H9 (cell line): Measurements from ENCODE around the gene RFNG. TPM values are rescaled to one million over a fixed set of nuclear protein-coding genes. Genes with fewer than 3 reads are reported as not detected.

ENCODE experiments used
- DNase-seq: peaks from one replicate; pipeline ENCODE4 v3.0.0-alpha.2; 2017
- H2AFZ ChIP-seq: one replicate; pipeline ENCODE4 v1.6.1; 2013; ENCODE audit warnings: mild to moderate bottlenecking, low read length, control low read depth, moderate library complexity
- H2AK5ac ChIP-seq: 2 replicates; pipeline ENCODE4 v1.6.1; 2013; ENCODE audit warnings: low read length, control low read depth, mixed read lengths; ENCODE audit not compliant: insufficient read length
- H2BK120ac ChIP-seq: one replicate; pipeline ENCODE4 v1.6.1; 2013; ENCODE audit warnings: low read depth, mild to moderate bottlenecking, low read length, control low read depth, inconsistent platforms; ENCODE audit not compliant: poor library complexity, severe bottlenecking
- H2BK12ac ChIP-seq: 2 replicates; pipeline ENCODE4 v1.6.1; 2013; ENCODE audit warnings: low read length, control low read depth, mixed read lengths, low read depth; ENCODE audit not compliant: insufficient read length
- H2BK15ac ChIP-seq: 2 replicates; pipeline ENCODE4 v1.6.1; 2013; ENCODE audit warnings: low read depth, low read length, control low read depth
- H2BK20ac ChIP-seq: one replicate; pipeline ENCODE4 v1.6.1; 2013; ENCODE audit warnings: low read depth, mild to moderate bottlenecking, low read length, control low read depth, inconsistent platforms; ENCODE audit not compliant: poor library complexity, severe bottlenecking
- H2BK5ac ChIP-seq: 2 replicates; pipeline ENCODE4 v1.6.1; 2013; ENCODE audit warnings: low read length, control low read depth, mixed read lengths; ENCODE audit not compliant: insufficient read length
- H3K14ac ChIP-seq: 2 replicates; pipeline ENCODE4 v1.6.1; 2013; ENCODE audit warnings: low read length, control low read depth; ENCODE audit not compliant: insufficient read depth
- H3K18ac ChIP-seq: 2 replicates; pipeline ENCODE4 v1.6.1; 2013; ENCODE audit warnings: low read depth, mild to moderate bottlenecking, mixed read lengths, low read length, control low read depth; ENCODE audit not compliant: insufficient read length
- H3K23ac ChIP-seq: 2 replicates; pipeline ENCODE4 v1.6.1; 2013; ENCODE audit warnings: low read length, control low read depth, mixed read lengths, low read depth; ENCODE audit not compliant: insufficient read length
- H3K23me2 ChIP-seq: 2 replicates; pipeline ENCODE4 v1.6.1; 2013; ENCODE audit warnings: low read depth, mild to moderate bottlenecking, mixed read lengths, low read length, control low read depth; ENCODE audit not compliant: insufficient read length, poor library complexity, severe bottlenecking
- H3K27ac ChIP-seq: 2 replicates; pipeline ENCODE4 v1.5.1; 2013; ENCODE audit warnings: low read length, control low read depth, mixed read lengths, low read depth; ENCODE audit not compliant: insufficient read length
- H3K27me3 ChIP-seq: 2 replicates; pipeline ENCODE4 v1.6.1; 2013; ENCODE audit warnings: low read length, control low read depth, inconsistent platforms; ENCODE audit not compliant: insufficient read depth
- H3K4ac ChIP-seq: 2 replicates; pipeline ENCODE4 v1.6.1; 2013; ENCODE audit warnings: low read depth, mild to moderate bottlenecking, control low read depth, inconsistent platforms, low read length, moderate library complexity
- H3K4me1 ChIP-seq: 2 replicates; pipeline ENCODE4 v1.6.1; 2013; ENCODE audit warnings: low read length, control low read depth, inconsistent platforms; ENCODE audit not compliant: insufficient read depth
- H3K4me2 ChIP-seq: 2 replicates; pipeline ENCODE4 v1.6.1; 2013; ENCODE audit warnings: low read length, control low read depth, mixed read lengths; ENCODE audit not compliant: insufficient read length, insufficient read depth
- H3K56ac ChIP-seq: 2 replicates; pipeline ENCODE4 v1.6.1; 2013; ENCODE audit warnings: low read depth, mild to moderate bottlenecking, mixed read lengths, low read length, control low read depth; ENCODE audit not compliant: insufficient read length
- H3K79me1 ChIP-seq: 2 replicates; pipeline ENCODE4 v1.6.1; 2013; ENCODE audit warnings: low read depth, mild to moderate bottlenecking, moderate library complexity, low read length, control low read depth, inconsistent platforms; ENCODE audit not compliant: insufficient read depth, poor library complexity, severe bottlenecking
- H3K79me2 ChIP-seq: 2 replicates; pipeline ENCODE4 v1.6.1; 2013; ENCODE audit warnings: low read length, control low read depth, inconsistent platforms; ENCODE audit not compliant: insufficient read depth
- H3K9ac ChIP-seq: 2 replicates; pipeline ENCODE4 v1.6.1; 2013; ENCODE audit warnings: low read length, control low read depth, mixed read lengths; ENCODE audit not compliant: insufficient read length; ENCODE audit errors: extremely low read depth
- H3K9me3 ChIP-seq: one replicate; pipeline ENCODE4 v1.6.1; 2013; ENCODE audit warnings: low read depth, low read length, inconsistent platforms; ENCODE audit not compliant: control insufficient read depth
- H3T11ph ChIP-seq: one replicate; pipeline ENCODE4 v1.6.1; 2013; ENCODE audit warnings: mild to moderate bottlenecking, low read length, control low read depth, inconsistent platforms
- H4K20me1 ChIP-seq: one replicate; pipeline ENCODE4 v1.6.1; 2013; ENCODE audit not compliant: control insufficient read depth, insufficient read length, insufficient read depth
- H4K5ac ChIP-seq: 2 replicates; pipeline ENCODE4 v1.6.1; 2013; ENCODE audit warnings: low read depth, mild to moderate bottlenecking, mixed read lengths, low read length, control low read depth; ENCODE audit not compliant: insufficient read length
- H4K8ac ChIP-seq: replicated peaks from 2 replicates; pipeline ENCODE4 v1.6.1; 2013; ENCODE audit warnings: low read length, control low read depth, mixed read lengths, low read depth; ENCODE audit not compliant: insufficient read length
- H4K91ac ChIP-seq: 2 replicates; pipeline ENCODE4 v1.6.1; 2013; ENCODE audit warnings: low read depth, mild to moderate bottlenecking, moderate library complexity, mixed read lengths, low read length, control low read depth; ENCODE audit not compliant: insufficient read length
- H3K27ac Mint-ChIP-seq, 3 experiments: 2 replicates in 2 of 3; 3 replicates in 1 of 3; pipeline ENCODE4 v1.8.0; 2020 to 2021; ENCODE audit warnings: mixed read lengths in 3 of 3, mild to moderate bottlenecking in 1 of 3, moderate library complexity in 1 of 3
- H3K27me3 Mint-ChIP-seq: 2 replicates; pipeline ENCODE4 v1.8.0; 2021; ENCODE audit warnings: low read depth, mild to moderate bottlenecking, moderate library complexity, mixed read lengths
- H3K36me3 Mint-ChIP-seq, 3 experiments: 2 replicates in 2 of 3; 3 replicates in 1 of 3; pipeline ENCODE4 v1.8.0; 2020 to 2021; ENCODE audit warnings: low read depth in 3 of 3, mixed read lengths in 3 of 3; ENCODE audit not compliant: insufficient read depth in 1 of 3
- H3K4me1 Mint-ChIP-seq, 2 experiments: 2 replicates each; pipeline ENCODE4 v1.8.0; 2020; ENCODE audit warnings: mixed read lengths in 2 of 2
- H3K4me3 Mint-ChIP-seq, 2 experiments: 2 replicates in 1 of 2; 3 replicates in 1 of 2; pipeline ENCODE4 v1.8.0; 2020 to 2021; ENCODE audit warnings: mild to moderate bottlenecking in 2 of 2, mixed read lengths in 2 of 2, moderate library complexity in 1 of 2
- H3K9me3 Mint-ChIP-seq, 2 experiments: 2 replicates in 1 of 2; 3 replicates in 1 of 2; pipeline ENCODE4 v1.8.0; 2020; ENCODE audit warnings: mild to moderate bottlenecking in 2 of 2, mixed read lengths in 2 of 2, moderate library complexity in 1 of 2
- CTCF ChIP-seq: fragments of 200-600 bp; sonication (generic); conservative IDR thresholded peaks from 3 replicates; pipeline ENCODE4 v1.8.0; 2021; ENCODE audit warnings: antibody characterized with exemption, mild to moderate bottlenecking
- WGBS: extraction: QIAGEN DNeasy Blood & Tissue Kit; methylation state at CpG from one replicate; pipeline ENCODE4 v1.1.7; 2013; ENCODE audit warnings: missing lambda C conversion rate, low lambda C conversion rate, mixed read lengths; ENCODE audit not compliant: insufficient read length; ENCODE audit errors: extremely low coverage; 5-methylcytosine and 5-hydroxymethylcytosine counted together
- total RNA-seq: library from RNA; stranded (reverse); gene quantifications from 2 replicates; pipeline ENCODE4 v1.2.1, GENCODE V29; 2021

The RFNG gene
- total RNA-seq, 1 experiment from 2014 or later, result 34.0 TPM

GRCh38 chr17:82098169-82098938 lies 46.7 kb upstream of the RFNG start, which contains the start of gene FASN:
Gene FASN (minus strand): TSS chr17:82098236. CDS start chr17:82096445, 1,791 bp downstream.
- H4K5ac ChIP-seq, result no peak within 1 kb of the TSS
- peak; percentile 97 for DNase-seq
- no peak within 1 kb of the TSS for H2BK15ac ChIP-seq
- no peaks in the 10 kb centered on the region for H3K4me1 ChIP-seq
- TF ChIP-seq CTCF, result peak; percentile 55
- peaks cover 7% of the 10 kb centered on the region for H3K79me1 ChIP-seq
- H3K79me2 ChIP-seq, result peaks cover 20% of the 10 kb centered on the region; the same call in 1 of the 2 replicates
- peaks cover 14% of the 10 kb centered on the region for H3K23me2 ChIP-seq
- H3K23ac ChIP-seq, result no peak within 1 kb of the TSS
- peak within 1 kb of the TSS; percentile 74 to 82 for H3K4me3 Mint-ChIP-seq
- H3K27me3 Mint-ChIP-seq, result no peaks in the 10 kb centered on the region
- H3K27ac Mint-ChIP-seq, result no peak within 1 kb of the TSS
- H3K4ac ChIP-seq, result peak within 1 kb of the TSS; percentile 61
- peak within 1 kb of the TSS; percentile 73 for H3K4me2 ChIP-seq
- peaks cover 5 to 26% (median 25%) of the 10 kb centered on the region in 3 experiments; a peak in 6 of 7 replicates for H3K36me3 Mint-ChIP-seq
- H2BK12ac ChIP-seq, result no peak within 1 kb of the TSS
- H4K8ac ChIP-seq, result no peak within 1 kb of the TSS
- WGBS, result no CpG with 5 or more reads among the region's 124 CpGs
- H3K18ac ChIP-seq, result peak within 1 kb of the TSS; percentile 94
- no peaks in the 10 kb centered on the region for H3K27me3 ChIP-seq
- H4K20me1 ChIP-seq, result no peaks in the 10 kb centered on the region
- no peak within 1 kb of the TSS for H3K27ac ChIP-seq
- H2AFZ ChIP-seq, result no peak within 1 kb of the TSS
- H2BK120ac ChIP-seq, result peak within 1 kb of the TSS; percentile 94
- no peaks in the 10 kb centered on the region for H3K9me3 Mint-ChIP-seq
- H2BK5ac ChIP-seq, result no peak within 1 kb of the TSS
- H3K4me1 Mint-ChIP-seq, result peaks cover 24 to 49% of the 10 kb centered on the region in 2 experiments
- H3K9me3 ChIP-seq, result no peaks in the 10 kb centered on the region
- no peak within 1 kb of the TSS for H2BK20ac ChIP-seq
- H4K91ac ChIP-seq, result peak within 1 kb of the TSS; percentile 90
- H3K14ac ChIP-seq, result peak within 1 kb of the TSS; percentile 97
- H3K9ac ChIP-seq, result peak within 1 kb of the TSS; percentile 64
- H2AK5ac ChIP-seq, result no peak within 1 kb of the TSS
- H3K56ac ChIP-seq, result no peak within 1 kb of the TSS
- H3T11ph ChIP-seq, result no peak within 1 kb of the TSS
